SU-DHL-6 (cell line): Measurements from ENCODE around the gene VWA5A.

Experiments used
- EZH2phosphoT487 ChIP-seq: fragments of 200-600 bp; sonication (generic), shearing (Covaris generic); conservative IDR thresholded peaks from 2 replicates; pipeline ENCODE4 v1.6.1; 2018; ENCODE audit warnings: mild to moderate bottlenecking, antibody characterized with exemption, low read length, moderate library complexity, mixed read lengths
- TF ChIP-seq, protein P1 (sequence below): fragments of 200-600 bp; sonication (generic); IDR thresholded peaks from one replicate; pipeline ENCODE4 v1.5.1; 2017; ENCODE audit warnings: antibody characterized with exemption, mild to moderate bottlenecking, low read length, moderate library complexity; ENCODE audit not compliant: insufficient read depth, poor library complexity, severe bottlenecking

DNA sequence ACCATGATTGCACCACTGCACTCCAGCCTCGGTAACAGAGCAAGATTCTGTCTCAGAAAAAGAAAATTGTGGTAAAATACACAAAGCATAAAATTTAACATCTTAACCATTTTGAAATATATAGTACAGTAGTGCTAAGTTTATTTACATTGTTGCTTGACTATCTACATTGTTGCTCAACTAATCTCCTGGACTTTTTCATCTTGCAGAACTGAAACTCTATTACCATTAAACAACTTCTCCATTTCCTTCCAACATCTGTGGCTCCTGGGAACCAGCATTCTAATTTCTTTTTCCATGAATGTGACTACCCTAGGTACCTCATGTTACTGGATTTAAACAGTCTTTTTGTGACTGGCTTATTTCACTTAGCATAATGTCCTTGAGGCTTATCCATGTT lies 13.5 kb upstream of the VWA5A start:
- TF ChIP-seq, protein P1, sequence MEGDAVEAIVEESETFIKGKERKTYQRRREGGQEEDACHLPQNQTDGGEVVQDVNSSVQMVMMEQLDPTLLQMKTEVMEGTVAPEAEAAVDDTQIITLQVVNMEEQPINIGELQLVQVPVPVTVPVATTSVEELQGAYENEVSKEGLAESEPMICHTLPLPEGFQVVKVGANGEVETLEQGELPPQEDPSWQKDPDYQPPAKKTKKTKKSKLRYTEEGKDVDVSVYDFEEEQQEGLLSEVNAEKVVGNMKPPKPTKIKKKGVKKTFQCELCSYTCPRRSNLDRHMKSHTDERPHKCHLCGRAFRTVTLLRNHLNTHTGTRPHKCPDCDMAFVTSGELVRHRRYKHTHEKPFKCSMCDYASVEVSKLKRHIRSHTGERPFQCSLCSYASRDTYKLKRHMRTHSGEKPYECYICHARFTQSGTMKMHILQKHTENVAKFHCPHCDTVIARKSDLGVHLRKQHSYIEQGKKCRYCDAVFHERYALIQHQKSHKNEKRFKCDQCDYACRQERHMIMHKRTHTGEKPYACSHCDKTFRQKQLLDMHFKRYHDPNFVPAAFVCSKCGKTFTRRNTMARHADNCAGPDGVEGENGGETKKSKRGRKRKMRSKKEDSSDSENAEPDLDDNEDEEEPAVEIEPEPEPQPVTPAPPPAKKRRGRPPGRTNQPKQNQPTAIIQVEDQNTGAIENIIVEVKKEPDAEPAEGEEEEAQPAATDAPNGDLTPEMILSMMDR = no peak
- no peak for TF ChIP-seq EZH2phosphoT487
